Thoracic aorta (tissue), 2 donors: ENCODE measurements around the gene RANGAP1. TPM values are rescaled to one million over a fixed set of nuclear protein-coding genes. Genes with fewer than 3 reads are reported as not detected.

ENCODE experiments used
- ATAC-seq: fragments of 150-250 bp; one replicate; pipeline ENCODE4 v1.8.0; 2017; ENCODE audit warnings: low read depth; ENCODE audit not compliant: insufficient number of reproducible peaks, low FRiP score
- DNase-seq: peaks from one replicate; pipeline ENCODE4 v3.0.0-alpha.2; 2020; ENCODE audit warnings: low spot score
- H3K27ac ChIP-seq, 2 donors: fragments of 200-600 bp; sonication (generic); 1 replicate in 1 of 2; 2 replicates in 1 of 2; pipeline ENCODE4 v1.5.1; 2016; ENCODE audit warnings: mild to moderate bottlenecking in 2 of 2, moderate library complexity in 2 of 2
- H3K27me3 ChIP-seq: fragments of 200-600 bp; sonication (generic); replicated peaks from 2 replicates; pipeline ENCODE4 v1.6.0; 2016; ENCODE audit warnings: mild to moderate bottlenecking; ENCODE audit not compliant: insufficient read depth
- H3K36me3 ChIP-seq: fragments of 200-600 bp; sonication (generic); one replicate; pipeline ENCODE4 v1.5.1; 2016
- H3K4me1 ChIP-seq, 2 donors: fragments of 200-600 bp; sonication (generic); 1 replicate in 1 of 2; 2 replicates in 1 of 2; pipeline versions ENCODE4 v1.5.1 to v1.6.0; 2016; ENCODE audit warnings: low read depth in 2 of 2, mild to moderate bottlenecking in 1 of 2; ENCODE audit not compliant: control insufficient read depth in 1 of 2
- H3K4me3 ChIP-seq: fragments of 200-600 bp; sonication (generic); 2 replicates; pipeline ENCODE4 v1.5.1; 2016; ENCODE audit warnings: mild to moderate bottlenecking
- H3K9me3 ChIP-seq: fragments of 200-600 bp; sonication (generic); 2 replicates; pipeline ENCODE4 v1.5.1; 2016
- CTCF ChIP-seq: fragments of 200-600 bp; sonication (generic); IDR thresholded peaks from one replicate; pipeline ENCODE4 v1.5.1; 2019; ENCODE audit warnings: antibody characterized with exemption
- total RNA-seq, 2 donors: library from RNA; depleted of rRNA; stranded (reverse); fragments of >200 nt; gene quantifications; one replicate each; pipeline versions ENCODE4 v1.1.0 to v1.2.3, GENCODE V29; 2016

Gene RANGAP1
- total RNA-seq, 2 donors from 2014 or later, result 42.0 to 42.7 TPM

DNA sequence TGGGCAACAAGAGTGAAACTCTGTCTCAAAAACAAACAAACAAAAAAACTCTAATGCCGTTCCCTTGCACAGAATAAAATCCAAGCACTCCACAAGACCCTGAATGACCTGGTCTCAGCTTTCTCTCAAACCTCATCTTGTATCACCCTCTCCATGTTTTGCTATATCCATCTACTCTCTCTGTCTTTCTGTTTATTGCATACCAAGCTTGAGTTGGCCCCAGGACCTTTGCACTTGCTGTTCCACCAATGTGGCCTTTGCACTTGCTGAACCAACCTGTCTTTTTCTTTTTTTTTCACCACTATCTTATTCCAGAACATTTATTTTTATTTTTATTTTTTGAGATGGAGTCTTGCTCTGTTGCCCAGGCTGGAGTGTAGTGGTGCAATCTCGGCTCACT lies 82.9 kb downstream of the RANGAP1 start:
- TF ChIP-seq CTCF, result no peak
- no peaks in the 10 kb centered on the region for H3K36me3 ChIP-seq
- H3K27ac ChIP-seq, result no peak overlapping the region
- H3K4me1 ChIP-seq, result peaks cover 12 to 15% of the 10 kb centered on the region in 2 donors
- no peaks in the 10 kb centered on the region for H3K9me3 ChIP-seq
- DNase-seq (no peak), ATAC-seq (no peak)
- H3K4me3 ChIP-seq, result no peak overlapping the region
- no peaks in the 10 kb centered on the region for H3K27me3 ChIP-seq

DNA sequence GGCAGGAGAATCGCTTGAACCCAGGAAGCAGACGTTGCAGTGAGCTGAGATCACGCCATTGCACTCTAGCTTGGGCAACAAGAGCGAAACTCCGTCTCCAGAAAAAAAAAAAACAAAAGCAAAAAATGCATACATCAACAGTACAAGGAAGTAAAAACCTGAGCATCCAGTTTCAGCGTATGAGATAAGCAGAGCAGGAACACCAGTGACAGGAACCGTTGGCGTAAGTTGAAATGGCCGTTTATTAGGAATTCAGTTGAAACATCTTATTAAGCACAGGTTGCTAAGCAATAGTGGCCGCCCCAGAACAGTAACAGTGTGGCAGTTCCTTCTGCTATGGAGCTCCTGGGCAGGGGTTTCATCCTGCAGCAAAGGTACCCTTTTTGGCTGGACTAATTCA lies 84.8 kb downstream of the RANGAP1 start:
- Histone ChIP-seq H3K4me1 (peaks cover 14 to 24% of the 10 kb centered on the region in 2 donors), H3K27me3 (no peaks in the 10 kb centered on the region), H3K36me3 (no peaks in the 10 kb centered on the region), H3K9me3 (no peaks in the 10 kb centered on the region), H3K4me3 (no peak overlapping the region), H3K27ac (no peak overlapping the region)
- ATAC-seq, result no peak
- no peak for DNase-seq
- TF ChIP-seq CTCF, result no peak

GRCh38 chr22:41198027-41198580 lies 87.9 kb downstream of the RANGAP1 start:
- Histone ChIP-seq H3K9me3 (no peaks in the 10 kb centered on the region), H3K27me3 (no peaks in the 10 kb centered on the region), H3K4me1 (peaks cover 9 to 19% of the 10 kb centered on the region in 2 donors), H3K27ac (no peak overlapping the region), H3K36me3 (no peaks in the 10 kb centered on the region), H3K4me3 (peak overlapping the region; percentile 92)
- ATAC-seq, result no peak
- no peak for TF ChIP-seq CTCF
- DNase-seq, result no peak

GRCh38 chr22:41197038-41197972 lies 88.7 kb downstream of the RANGAP1 start:
- H3K9me3 ChIP-seq, result no peaks in the 10 kb centered on the region
- TF ChIP-seq CTCF, result peak; percentile 13
- H3K27me3 ChIP-seq, result no peaks in the 10 kb centered on the region
- H3K4me3 ChIP-seq, result peak overlapping the region; percentile 92
- no peak overlapping the region for H3K27ac ChIP-seq
- no peaks in the 10 kb centered on the region for H3K36me3 ChIP-seq
- H3K4me1 ChIP-seq, result peaks cover 9 to 19% of the 10 kb centered on the region in 2 donors
- peak; percentile 30 for DNase-seq
- peak; percentile 34 for ATAC-seq

Other genes starting within 250 kb of the RANGAP1 start
- 100 to 1,000 TPM in 1 of 2 donors, 10 to 100 TPM in 1; 59.0 to 114 TPM for gene EP300, start 193.6 kb downstream of the RANGAP1 start, total RNA-seq
- gene L3MBTL2, start 80.9 kb downstream of the RANGAP1 start, total RNA-seq, result 10 to 100 TPM; 14.8 to 21.4 TPM
- gene CHADL, start 45.3 kb downstream of the RANGAP1 start, total RNA-seq, result 1 to 10 TPM; 3.2 to 4.9 TPM
- gene ZC3H7B, start 15.3 kb upstream of the RANGAP1 start, total RNA-seq, result 10 to 100 TPM; 41.2 to 41.7 TPM
- 10 to 100 TPM; 21.4 to 23.1 TPM for gene TEF, start 95.8 kb upstream of the RANGAP1 start, total RNA-seq
- 10 to 100 TPM; 45.5 to 56.5 TPM for gene TOB2, start 160.6 kb upstream of the RANGAP1 start, total RNA-seq
- 10 to 100 TPM; 13.8 to 28.7 TPM for gene PHF5A, start 182.5 kb upstream of the RANGAP1 start, total RNA-seq
- gene ACO2, start 182.9 kb upstream of the RANGAP1 start, total RNA-seq, result 10 to 100 TPM; 52.1 to 57.8 TPM